ENCODE measurements around the gene MUC2. TPM values are rescaled to one million over a fixed set of nuclear protein-coding genes. Genes with fewer than 3 reads are reported as not detected.

MUC2 gene
- total RNA-seq, 1 donor from 2014 or later = 2.7 TPM

DNA sequence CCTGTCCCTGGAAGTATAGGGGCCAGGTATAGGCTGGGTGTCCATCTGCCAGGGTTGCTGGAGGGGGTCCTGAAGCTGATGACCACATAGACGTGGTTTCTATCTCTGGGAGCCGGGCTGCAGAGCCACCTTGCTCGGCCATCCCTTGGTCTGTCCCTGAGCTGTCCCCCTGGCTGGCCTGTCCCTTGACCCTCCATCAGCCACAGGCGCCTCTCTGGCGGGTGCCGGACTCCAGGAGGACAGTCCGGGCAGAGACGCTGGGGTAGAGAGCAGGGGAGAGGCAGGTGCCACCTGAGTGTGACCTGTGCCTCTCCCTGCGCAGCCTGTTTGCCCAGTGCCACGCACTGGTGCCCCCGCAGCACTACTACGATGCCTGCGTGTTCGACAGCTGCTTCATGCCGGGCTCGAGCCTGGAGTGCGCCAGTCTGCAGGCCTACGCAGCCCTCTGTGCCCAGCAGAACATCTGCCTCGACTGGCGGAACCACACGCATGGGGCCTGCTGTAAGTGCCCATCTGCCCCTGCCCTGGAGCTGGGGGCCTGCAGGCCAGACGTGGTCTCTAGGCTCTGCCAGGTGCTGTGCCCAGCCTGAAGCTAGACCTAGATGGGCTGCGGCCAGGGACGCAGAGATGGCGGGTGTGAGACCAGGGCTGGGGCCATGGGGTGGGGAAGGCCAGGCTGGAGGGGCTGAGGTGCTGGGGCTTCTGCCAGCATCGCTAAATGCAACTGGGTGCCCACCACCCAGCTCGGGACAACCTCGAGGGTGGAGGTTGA is 29.9 kb downstream of the MUC2 start:
- no peak for DNase-seq (ENCODE audit: extremely low spot score, unreplicated experiment)
- TF ChIP-seq, protein P1, sequence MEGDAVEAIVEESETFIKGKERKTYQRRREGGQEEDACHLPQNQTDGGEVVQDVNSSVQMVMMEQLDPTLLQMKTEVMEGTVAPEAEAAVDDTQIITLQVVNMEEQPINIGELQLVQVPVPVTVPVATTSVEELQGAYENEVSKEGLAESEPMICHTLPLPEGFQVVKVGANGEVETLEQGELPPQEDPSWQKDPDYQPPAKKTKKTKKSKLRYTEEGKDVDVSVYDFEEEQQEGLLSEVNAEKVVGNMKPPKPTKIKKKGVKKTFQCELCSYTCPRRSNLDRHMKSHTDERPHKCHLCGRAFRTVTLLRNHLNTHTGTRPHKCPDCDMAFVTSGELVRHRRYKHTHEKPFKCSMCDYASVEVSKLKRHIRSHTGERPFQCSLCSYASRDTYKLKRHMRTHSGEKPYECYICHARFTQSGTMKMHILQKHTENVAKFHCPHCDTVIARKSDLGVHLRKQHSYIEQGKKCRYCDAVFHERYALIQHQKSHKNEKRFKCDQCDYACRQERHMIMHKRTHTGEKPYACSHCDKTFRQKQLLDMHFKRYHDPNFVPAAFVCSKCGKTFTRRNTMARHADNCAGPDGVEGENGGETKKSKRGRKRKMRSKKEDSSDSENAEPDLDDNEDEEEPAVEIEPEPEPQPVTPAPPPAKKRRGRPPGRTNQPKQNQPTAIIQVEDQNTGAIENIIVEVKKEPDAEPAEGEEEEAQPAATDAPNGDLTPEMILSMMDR (conservative IDR thresholded peaks at IDR 0.05) = no peak
- no peak overlapping the region for H3K4me3 Mint-ChIP-seq
- no peaks in the 10 kb centered on the region for H3K27me3 Mint-ChIP-seq
- H3K27ac Mint-ChIP-seq = no peak overlapping the region
- H3K9me3 Mint-ChIP-seq = no peaks in the 10 kb centered on the region
- no peaks in the 10 kb centered on the region for H3K4me1 Mint-ChIP-seq (ENCODE audit: unreplicated experiment)
- H3K36me3 Mint-ChIP-seq = no peaks in the 10 kb centered on the region

DNA sequence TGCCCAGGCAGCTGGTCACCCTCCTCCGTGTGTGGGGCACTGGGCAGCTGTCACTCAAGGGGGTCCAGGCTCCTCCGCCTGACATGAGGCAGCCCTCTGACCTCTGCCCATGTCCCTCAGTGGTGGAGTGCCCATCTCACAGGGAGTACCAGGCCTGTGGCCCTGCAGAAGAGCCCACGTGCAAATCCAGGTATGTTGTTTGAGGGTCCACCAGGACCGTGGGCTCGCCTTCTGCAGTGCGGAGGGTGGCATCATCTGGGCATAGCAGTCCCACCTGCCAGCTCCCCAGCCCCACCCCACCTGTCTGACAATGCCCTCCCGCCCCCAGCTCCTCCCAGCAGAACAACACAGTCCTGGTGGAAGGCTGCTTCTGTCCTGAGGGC is 30.5 kb downstream of the MUC2 start:
- Mint-ChIP-seq H3K27me3 (no peaks in the 10 kb centered on the region), H3K4me1 (ENCODE audit: unreplicated experiment) (no peaks in the 10 kb centered on the region), H3K27ac (no peak overlapping the region), H3K36me3 (no peaks in the 10 kb centered on the region), H3K4me3 (no peak overlapping the region), H3K9me3 (no peaks in the 10 kb centered on the region)
- DNase-seq (ENCODE audit: extremely low spot score, unreplicated experiment) = no peak
- TF ChIP-seq, protein P1 (conservative IDR thresholded peaks at IDR 0.05) = no peak

DNA sequence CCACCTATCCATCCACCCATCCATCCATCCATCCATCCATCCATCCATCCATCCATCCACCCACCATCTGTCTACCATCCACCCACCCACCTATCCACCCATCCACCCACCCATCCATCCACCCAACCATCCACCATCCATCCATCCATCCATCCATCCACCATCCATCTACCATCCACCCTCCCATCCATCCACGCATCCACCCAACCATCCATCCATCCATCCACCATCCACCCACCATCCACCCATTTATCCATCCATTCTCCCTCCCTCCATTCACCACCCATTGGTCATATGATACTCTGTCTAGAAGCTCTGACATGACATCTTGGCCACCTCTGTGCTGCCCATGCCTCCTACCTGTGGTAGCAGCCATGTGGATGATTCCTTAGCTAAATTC is 31.7 kb downstream of the MUC2 start:
- Mint-ChIP-seq H3K9me3 (no peaks in the 10 kb centered on the region), H3K36me3 (no peaks in the 10 kb centered on the region), H3K4me3 (no peak overlapping the region), H3K4me1 (ENCODE audit: unreplicated experiment) (no peaks in the 10 kb centered on the region), H3K27me3 (no peaks in the 10 kb centered on the region), H3K27ac (no peak overlapping the region)
- no peak for DNase-seq (ENCODE audit: extremely low spot score, unreplicated experiment)
- TF ChIP-seq, protein P1 (conservative IDR thresholded peaks at IDR 0.05) = no peak

DNA sequence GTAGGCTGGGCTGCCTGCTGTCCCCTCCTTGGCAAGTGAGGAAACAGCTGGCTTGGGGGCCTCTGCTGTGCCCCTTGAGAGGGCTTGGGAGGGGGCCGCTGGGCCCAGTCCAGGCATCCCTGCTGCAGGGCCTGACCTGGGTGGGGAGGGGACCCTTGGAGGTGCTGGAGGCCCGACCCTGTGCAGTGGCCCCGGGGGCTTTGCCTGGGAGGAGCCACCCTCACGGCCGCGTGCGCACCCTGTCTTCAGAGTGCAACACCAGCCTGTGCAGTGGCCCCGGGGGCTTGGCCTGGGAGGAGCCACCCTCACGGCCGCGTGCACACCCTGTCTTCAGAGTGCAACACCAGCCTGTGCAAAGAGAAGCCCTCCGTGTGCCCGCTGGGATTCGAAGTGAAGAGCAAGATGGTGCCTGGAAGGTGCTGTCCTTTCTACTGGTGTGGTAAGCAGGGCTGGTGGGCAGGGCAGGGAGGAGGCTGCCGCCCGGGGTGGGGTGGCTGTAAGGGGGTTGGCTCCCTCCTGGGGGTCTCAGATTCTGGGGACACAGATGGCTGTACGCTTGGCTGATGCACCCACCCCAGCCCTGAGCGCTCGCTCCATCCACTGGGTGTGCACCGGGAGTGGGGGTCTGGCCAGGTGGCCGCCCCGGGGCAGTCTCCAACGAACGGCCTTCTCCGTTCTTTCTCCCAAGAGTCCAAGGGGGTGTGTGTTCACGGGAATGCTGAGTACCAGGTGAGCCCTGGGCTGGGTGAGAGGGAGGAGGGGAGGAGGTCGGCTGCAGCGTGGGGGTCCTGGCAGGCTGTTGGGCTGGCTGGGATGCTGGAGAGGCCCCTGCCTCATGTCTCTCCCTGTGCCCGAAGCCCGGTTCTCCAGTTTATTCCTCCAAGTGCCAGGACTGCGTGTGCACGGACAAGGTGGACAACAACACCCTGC is 32.9 kb downstream of the MUC2 start:
- no peaks in the 10 kb centered on the region for H3K27me3 Mint-ChIP-seq
- no peak for DNase-seq (ENCODE audit: extremely low spot score, unreplicated experiment)
- H3K4me3 Mint-ChIP-seq = no peak overlapping the region
- no peaks in the 10 kb centered on the region for H3K36me3 Mint-ChIP-seq
- TF ChIP-seq, protein P1 (conservative IDR thresholded peaks at IDR 0.05) = no peak
- H3K4me1 Mint-ChIP-seq (ENCODE audit: unreplicated experiment) = no peaks in the 10 kb centered on the region
- H3K9me3 Mint-ChIP-seq = no peaks in the 10 kb centered on the region
- H3K27ac Mint-ChIP-seq = no peak overlapping the region

DNA sequence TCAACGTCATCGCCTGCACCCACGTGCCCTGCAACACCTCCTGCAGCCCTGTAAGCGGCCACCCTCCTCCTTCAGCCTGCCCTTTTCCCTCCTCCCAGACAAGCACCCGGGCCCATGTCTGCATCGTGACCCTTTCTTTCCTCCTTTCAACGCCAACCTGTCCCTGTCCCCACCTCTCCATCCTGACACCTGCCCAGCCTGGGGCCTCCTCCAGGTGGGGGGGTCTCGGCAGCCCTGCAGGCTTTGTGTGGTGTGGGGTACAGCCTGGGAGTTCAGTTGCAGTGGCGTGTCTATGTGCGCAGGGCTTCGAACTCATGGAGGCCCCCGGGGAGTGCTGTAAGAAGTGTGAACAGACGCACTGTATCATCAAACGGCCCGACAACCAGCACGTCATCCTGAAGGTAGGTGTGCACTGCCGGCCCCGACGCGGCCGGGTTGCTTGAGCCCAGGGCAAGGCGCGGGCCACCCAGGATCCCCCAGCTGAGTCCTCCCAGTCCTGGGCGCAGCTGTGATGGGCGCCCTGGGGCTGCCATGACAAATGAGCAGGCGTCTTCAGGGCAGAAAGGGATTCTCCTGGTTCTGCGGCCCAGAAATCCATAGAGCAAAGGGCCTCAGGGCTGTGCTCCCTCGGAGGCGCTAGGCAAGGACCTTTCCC is 33.7 kb downstream of the MUC2 start:
- Mint-ChIP-seq H3K4me3 (no peak overlapping the region), H3K4me1 (ENCODE audit: unreplicated experiment) (no peaks in the 10 kb centered on the region), H3K27ac (no peak overlapping the region), H3K36me3 (no peaks in the 10 kb centered on the region), H3K9me3 (no peaks in the 10 kb centered on the region), H3K27me3 (no peaks in the 10 kb centered on the region)
- TF ChIP-seq, protein P1 (conservative IDR thresholded peaks at IDR 0.05) = no peak
- no peak for DNase-seq (ENCODE audit: extremely low spot score, unreplicated experiment)

All from type B pancreatic cell (in vitro differentiated cells).